H1 (cell line): ENCODE results near the gene PRR19. TPM values are rescaled to one million over a fixed set of nuclear protein-coding genes. Genes with fewer than 3 reads are reported as not detected.

Source experiments
- ATF3 ChIP-seq: IDR thresholded peaks from 2 replicates; pipeline ENCODE4 v1.6.1; 2011; ENCODE audit warnings: low read depth, mild to moderate bottlenecking, low read length; ENCODE audit not compliant: insufficient read depth
- BRCA1 ChIP-seq: IDR thresholded peaks from 2 replicates; pipeline ENCODE4 v1.6.1; 2012; ENCODE audit warnings: low read depth, low read length, improper control_type of control experiment
- SUZ12 ChIP-seq: fragments of 200-600 bp; sonication (generic); IDR thresholded peaks from 2 replicates; pipeline ENCODE4 v1.6.1; 2012; ENCODE audit warnings: mild to moderate bottlenecking, inconsistent platforms, low read length, moderate library complexity, mixed read lengths
- TAF1 ChIP-seq: IDR thresholded peaks from 2 replicates; pipeline ENCODE4 v1.6.1; 2011; ENCODE audit warnings: mild to moderate bottlenecking, low read depth, low read length
- polyA plus RNA-seq, 7 experiments: library from polyadenylated mRNA; depleted of rRNA in 3 of 7; stranded (reverse) in 5 of 7; unstranded in 2 of 7; fragments of >200 nt in 5 of 7; fragments of 200-250 nt in 2 of 7; gene quantifications; 1 replicate in 5 of 7; 2 replicates in 1 of 7; 4 replicates in 1 of 7; pipeline versions ENCODE4 v1.2.1 to v1.2.3, GENCODE V29; 2011 to 2013; ENCODE audit warnings: missing spikeins in 2 of 7, mixed read lengths in 2 of 7
- total RNA-seq: library from RNA; stranded (reverse); fragmentation: NEBNext Ultra II Directional; extraction: Animal tissue kit (Norgen Biotek cat#: 25700); gene quantifications from 2 replicates; pipeline ENCODE4 v1.2.1, GENCODE V29; 2021

PRR19 gene
- total and polyA plus RNA-seq, 2 of the 8 experiments (the other 6 are each of a cell fraction or from before 2014, with no cell fraction given), result 7.2 to 7.5 TPM

- TF ChIP-seq SUZ12 (no peak), TAF1 (no peak), ATF3 (no peak), BRCA1 (no peak)
These were observed 26.2 kb downstream of the PRR19 start (continued) for GRCh38 chr19:42328106-42328505.
